ENCODE measurements around the gene MCM3AP. TPM values are rescaled to one million over a fixed set of nuclear protein-coding genes. Genes with fewer than 3 reads are reported as not detected.

MCM3AP gene
- total RNA-seq, 1 experiment from 2014 or later: 115 TPM

- no peak for DNase-seq (ENCODE audit: low spot score)
These were observed 12.1 kb downstream of the MCM3AP start for GRCh38 chr21:46273341-46273740.

DNA sequence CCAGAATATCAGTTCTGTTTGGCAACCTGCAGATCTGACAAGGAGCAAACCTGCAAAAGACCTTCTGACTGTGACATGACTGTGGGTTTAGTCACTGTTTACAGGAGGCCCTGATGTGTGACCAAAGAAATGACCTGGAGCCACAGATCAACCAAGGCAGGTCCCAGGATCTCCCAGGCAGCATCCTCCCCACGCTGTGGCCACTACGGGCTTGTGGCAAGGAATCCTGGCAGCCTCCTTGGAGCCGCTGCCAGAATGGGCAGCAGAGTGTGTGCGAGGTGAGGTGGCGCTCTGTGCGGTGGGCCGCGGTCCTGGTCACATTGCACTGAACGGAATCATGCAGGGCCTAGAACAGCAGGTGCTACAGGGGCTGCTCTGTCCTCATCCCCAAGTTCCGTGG lies 15.9 kb downstream of the MCM3AP start:
- no peak for DNase-seq (ENCODE audit: low spot score)

- DNase-seq (ENCODE audit: low spot score): no peak
These were observed 17.0 kb downstream of the MCM3AP start for GRCh38 chr21:46268371-46268770.

DNA sequence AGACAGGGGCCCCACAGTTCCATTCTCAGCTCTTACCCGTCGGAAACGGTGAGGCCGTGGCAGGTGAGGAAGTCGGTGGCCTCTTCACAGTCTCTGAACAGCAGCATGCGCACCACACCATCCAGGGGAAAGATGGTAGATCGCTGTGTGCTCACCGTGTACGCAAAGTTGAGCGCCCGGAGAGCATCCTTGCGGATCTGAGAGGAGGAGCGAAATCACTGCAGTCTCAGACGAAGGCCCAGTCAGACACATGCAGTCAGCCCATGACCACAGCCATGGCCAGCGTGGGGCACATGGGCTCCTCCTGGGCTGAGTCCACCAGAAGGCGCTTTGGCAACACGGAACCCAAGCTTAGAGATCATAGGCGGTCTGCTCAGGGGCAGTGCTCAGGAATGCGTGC lies 18.5 kb downstream of the MCM3AP start:
- DNase-seq (ENCODE audit: low spot score): no peak

DNA sequence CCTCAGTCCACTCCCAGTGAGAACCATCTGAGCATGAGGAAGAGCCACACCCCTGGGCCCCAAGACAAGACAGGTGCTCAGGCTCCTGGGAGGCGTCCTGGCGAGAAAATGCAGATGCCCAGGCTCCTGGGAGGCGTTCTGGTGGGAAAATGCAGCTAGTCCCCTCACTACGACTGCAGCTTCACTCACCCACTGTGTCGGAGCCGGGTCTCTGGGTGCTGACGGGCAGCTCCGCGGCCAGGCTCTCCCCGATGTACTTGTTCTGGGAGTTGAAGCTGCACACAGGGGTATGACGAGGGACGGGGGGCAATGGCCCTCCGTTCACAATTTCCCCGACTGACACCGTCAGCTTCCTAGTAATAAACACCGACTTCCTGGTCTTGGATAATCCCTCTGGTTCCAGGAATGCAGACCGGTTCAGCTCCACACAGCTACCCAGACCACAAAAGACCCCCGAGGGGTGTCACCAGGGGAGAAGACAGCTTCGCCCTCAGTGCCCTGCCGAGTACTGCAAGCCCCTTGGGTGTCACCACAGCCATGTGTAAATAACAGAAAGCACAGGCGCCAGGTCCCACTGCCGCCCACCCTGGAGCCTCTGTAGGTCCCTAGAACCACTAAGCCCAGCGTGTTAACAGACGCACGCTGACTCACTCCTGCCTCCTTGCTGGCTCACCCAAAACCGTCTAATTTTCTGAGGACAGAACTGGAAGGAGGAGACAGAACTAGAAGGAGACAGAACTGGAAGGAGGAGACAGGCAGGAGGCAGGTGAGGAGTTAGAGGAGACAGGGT lies 19.5 kb downstream of the MCM3AP start:
- no peak for DNase-seq (ENCODE audit: low spot score)

- DNase-seq (ENCODE audit: low spot score): no peak
These were observed 20.7 kb downstream of the MCM3AP start for GRCh38 chr21:46264690-46265144.

GRCh38 chr21:46264046-46264689 lies 21.2 kb downstream of the MCM3AP start:
- no peak for DNase-seq (ENCODE audit: low spot score)

DNA sequence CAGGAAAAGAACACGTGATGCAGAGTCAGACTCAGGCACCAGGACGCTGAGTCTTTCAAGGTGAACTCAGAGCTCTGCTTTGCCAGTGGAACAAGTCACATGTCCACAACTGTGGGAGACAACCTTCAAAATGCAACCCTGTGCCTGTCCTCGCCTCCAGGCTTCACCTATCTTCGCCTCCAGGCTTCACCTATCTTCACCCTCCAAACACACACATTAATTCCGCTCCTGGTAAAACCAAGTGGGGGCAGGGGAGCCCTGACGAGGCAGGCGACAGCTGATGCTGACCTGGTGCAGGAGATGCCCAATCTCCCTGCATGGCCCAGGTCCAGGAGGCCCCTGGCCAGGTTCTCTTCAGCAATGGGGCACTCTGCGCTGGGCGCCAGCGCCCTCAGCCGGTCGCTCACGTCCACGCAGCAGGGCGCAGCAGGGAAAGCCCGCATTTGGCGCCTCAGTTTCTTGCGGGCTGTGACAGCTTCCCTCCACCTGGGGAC lies 28.9 kb downstream of the MCM3AP start:
- DNase-seq (ENCODE audit: low spot score): no peak

DNA sequence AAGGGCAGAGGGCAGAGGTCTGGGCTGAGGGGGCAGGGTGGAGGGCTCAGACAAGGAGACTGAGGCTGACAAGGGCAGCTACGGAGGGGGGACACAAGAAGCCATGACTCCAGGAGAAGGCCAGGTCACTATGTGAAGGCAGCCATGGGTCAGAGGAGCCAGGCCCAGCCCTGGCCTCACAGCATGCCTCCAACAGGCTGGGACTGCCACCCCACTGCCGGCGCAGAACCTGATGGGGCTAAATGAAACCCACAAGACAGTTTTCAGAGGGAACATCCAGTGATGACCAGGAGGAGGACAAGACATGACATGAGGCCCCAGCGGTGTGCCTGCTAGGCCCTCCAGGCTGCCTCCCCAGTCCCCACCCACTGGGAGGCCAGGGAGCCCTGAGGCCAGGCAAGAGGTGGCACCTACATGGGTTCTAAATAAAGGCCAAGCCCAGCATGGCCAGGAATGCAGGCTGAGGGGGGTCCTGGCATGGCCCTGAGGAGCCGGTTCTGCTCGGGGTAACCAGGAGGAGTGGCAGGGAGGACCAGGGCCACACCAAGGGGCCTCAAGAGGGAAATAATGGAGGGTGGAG lies 29.6 kb downstream of the MCM3AP start:
- DNase-seq (ENCODE audit: low spot score): no peak

DNA sequence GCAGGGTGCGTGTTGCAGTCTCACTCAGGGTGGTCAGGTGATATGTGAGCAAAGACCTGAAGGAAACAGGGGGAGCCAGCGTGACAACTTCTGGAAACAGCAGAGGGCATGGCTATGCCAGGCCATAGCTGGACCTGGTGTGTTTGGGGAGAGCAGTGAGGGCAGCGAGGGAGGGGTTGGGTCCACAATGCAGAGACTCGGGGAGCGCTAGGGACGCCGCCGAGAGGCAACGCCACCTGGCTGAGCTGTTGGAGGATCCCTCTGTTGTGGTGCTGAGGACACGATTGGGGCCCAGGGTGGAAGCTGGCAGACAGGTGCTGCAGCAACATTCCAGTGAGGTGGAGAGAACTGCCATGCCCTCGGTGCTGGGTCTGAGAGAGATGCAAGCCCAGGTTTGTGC lies 30.2 kb downstream of the MCM3AP start:
- DNase-seq (ENCODE audit: low spot score): no peak

GRCh38 chr21:46254208-46254975 lies 31.0 kb downstream of the MCM3AP start:
- DNase-seq (ENCODE audit: low spot score): no peak

DNA sequence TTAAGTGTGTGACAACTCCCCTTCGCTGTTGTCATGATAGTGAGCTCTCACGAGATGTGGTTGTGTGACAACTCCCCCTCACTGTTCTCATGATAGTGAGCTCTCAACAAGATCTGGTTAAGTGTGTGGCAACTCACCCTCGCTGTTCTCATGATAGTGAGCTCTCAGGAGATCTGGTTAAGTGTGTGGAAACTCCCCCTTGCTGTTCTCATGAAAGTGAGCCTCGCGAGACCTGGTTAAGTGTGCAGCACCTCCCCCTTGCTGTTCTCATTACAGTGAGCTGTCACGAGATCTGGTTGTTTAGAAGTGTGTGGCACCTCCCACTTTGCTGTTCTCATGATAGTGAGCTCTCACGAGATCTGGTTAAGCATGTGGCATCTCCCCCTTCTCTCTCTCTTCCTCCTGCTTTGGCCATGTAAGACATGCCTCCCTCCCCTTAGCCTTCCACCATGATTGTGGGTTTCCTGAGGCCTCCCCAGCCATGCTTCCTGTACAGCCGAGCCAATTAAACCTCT lies 31.7 kb downstream of the MCM3AP start:
- no peak for DNase-seq (ENCODE audit: low spot score)

- no peak for DNase-seq (ENCODE audit: low spot score)
These were observed 32.6 kb downstream of the MCM3AP start for GRCh38 chr21:46252840-46253239.

DNA sequence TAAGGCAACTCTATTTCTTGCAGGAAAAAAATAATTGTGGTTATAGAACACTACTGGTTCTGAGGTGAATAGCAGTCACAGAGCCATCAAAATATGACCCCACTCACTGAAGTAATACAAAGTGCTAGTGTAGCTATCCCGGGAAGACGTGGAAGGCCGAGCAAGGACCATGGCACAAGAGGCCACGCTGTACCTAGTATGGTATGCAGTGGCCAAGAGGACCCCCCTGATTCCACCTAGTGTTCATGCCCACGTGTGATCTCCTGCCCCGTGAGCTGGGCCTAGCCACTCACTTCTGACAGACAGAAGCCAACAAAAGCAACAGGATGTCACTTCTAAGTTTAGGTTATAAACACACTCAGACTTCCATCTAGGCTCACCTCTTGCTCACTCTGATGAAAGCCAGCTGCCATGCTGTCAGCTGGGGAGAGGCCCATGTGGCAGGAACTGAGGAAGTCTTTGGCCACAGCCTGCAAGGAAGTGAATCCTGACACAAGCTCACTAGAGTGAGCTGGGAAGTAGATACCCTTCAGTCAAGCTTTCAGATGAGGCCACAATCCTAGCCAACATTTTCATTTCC lies 35.2 kb downstream of the MCM3AP start:
- no peak for DNase-seq (ENCODE audit: low spot score)

DNA sequence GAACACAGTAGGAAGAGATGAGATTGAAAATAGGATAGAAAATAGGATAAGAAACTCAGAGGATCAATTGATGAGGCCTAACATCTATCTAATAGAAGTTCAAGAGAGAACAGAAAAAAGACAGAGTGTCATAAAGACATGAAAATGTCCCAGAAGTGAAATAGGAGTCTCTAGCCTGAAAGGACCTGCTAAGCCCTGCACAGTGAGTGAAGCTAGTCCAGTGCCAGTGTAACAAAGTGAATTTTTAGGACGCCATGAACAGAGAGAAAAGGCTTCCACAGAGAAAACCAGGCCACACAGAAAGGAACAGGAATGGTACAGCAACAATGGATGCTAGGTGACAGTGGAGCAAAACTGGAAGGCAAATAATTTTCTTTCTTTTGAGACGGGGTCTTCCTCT lies 36.6 kb downstream of the MCM3AP start:
- DNase-seq (ENCODE audit: low spot score): no peak

DNA sequence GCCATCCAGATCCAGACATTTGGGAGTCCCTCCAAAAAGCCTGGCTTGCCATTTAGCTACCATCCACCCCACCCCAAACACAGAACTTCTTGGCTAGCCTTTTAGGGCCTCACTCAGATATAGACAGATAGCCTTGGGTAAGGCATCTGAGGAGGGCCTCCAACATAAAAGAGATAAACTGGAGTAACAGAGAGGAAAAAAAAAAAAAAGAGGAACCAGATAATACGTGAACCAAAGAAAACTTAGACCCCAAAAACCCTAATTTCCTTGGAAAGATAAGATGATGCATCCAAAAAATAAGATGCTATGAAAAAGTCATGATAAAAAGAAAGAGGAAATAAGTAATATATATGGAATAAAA lies 37.0 kb downstream of the MCM3AP start:
- DNase-seq (ENCODE audit: low spot score): no peak

GRCh38 chr21:46247699-46248421 lies 37.6 kb downstream of the MCM3AP start:
- no peak for DNase-seq (ENCODE audit: low spot score)

- no peak for DNase-seq (ENCODE audit: low spot score)
These were observed 39.1 kb downstream of the MCM3AP start for GRCh38 chr21:46246345-46246744.

GRCh38 chr21:46245213-46245915 lies 40.0 kb downstream of the MCM3AP start:
- DNase-seq (ENCODE audit: low spot score): no peak

DNA sequence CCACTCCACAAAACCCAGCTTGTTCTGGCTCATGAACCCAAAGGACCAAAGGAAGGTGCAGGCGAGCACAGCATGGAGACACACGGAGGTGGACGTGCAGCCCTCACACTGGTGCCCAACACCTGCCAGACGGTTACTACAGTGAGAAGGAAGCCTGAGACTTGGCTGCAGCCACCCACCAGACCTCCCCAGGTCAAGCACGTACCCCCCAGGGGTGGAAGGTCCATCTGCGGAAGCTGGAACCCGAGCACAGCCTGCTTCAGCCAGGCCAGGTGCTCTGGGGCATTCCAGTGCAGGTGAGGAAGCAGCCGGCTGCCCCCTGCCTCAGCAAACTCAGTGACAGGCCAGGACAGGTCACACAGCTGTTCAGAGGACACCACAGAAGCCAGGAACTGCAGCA lies 40.8 kb downstream of the MCM3AP start:
- no peak for DNase-seq (ENCODE audit: low spot score)

Measured in HT-29 (cell line).